Lower leg skin (tissue), 3 donors: ENCODE data around the gene ODAD4.

ENCODE experiments used
- POLR2A ChIP-seq, 2 donors: fragments of 450-650 bp; IDR thresholded peaks; one replicate each; pipeline ENCODE4 v1.6.1; 2016 to 2017; ENCODE audit warnings: antibody characterized with exemption in 2 of 2, mild to moderate bottlenecking in 1 of 2, moderate library complexity in 1 of 2
- TF ChIP-seq, protein P1 (sequence below), 3 donors: fragments of 450-650 bp; IDR thresholded peaks; one replicate each; pipeline ENCODE4 v1.5.1; 2016; ENCODE audit warnings: antibody characterized with exemption in 3 of 3, mild to moderate bottlenecking in 3 of 3, moderate library complexity in 2 of 3

DNA sequence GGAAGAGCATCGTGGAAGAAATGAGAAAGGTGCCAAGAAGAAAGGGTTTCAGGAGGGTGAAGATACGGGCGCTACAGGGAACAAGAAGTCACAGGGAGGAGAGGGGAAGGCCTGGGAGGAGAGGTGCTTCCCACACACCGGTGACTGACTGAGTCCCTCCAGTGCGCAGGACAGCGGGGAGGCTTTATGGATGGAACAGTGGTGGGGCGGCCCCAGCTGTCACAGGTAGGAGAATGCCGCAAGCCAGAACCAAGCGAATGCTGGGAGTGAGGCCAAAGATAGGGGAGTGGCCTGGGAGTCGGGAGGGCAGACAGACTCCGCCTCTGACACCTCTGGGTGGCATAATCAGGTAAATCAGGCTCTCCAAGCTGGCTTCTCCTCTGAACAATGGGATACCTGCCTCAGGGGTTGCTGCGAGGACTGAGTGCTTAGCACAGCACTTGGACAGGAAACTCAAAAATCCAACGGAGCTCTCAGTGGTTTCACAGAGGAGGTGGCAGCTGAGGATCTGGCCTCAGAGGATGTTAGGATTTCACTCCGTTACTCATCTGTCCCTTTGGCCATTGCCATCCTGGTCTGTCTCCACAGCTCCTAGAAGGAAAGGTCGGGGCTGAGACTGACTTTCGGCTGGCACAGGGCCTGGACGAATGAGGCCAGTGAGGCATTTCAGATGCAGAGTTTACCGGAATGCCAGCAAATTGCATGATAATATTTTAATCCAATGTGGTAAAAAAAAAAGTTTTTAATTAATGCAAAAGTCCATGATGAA, 35.5 kb downstream of the ODAD4 start:
- TF ChIP-seq, protein P1, sequence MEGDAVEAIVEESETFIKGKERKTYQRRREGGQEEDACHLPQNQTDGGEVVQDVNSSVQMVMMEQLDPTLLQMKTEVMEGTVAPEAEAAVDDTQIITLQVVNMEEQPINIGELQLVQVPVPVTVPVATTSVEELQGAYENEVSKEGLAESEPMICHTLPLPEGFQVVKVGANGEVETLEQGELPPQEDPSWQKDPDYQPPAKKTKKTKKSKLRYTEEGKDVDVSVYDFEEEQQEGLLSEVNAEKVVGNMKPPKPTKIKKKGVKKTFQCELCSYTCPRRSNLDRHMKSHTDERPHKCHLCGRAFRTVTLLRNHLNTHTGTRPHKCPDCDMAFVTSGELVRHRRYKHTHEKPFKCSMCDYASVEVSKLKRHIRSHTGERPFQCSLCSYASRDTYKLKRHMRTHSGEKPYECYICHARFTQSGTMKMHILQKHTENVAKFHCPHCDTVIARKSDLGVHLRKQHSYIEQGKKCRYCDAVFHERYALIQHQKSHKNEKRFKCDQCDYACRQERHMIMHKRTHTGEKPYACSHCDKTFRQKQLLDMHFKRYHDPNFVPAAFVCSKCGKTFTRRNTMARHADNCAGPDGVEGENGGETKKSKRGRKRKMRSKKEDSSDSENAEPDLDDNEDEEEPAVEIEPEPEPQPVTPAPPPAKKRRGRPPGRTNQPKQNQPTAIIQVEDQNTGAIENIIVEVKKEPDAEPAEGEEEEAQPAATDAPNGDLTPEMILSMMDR (IDR thresholded peaks at IDR 0.05) = no peak
- TF ChIP-seq POLR2A (IDR thresholded peaks at IDR 0.05) = no peak
